GDM1 (cell line): Measurements from ENCODE around the gene DENND5A.
"Not testable (repeated sequence)": the region's sequence is repeated elsewhere in the genome, so short reads cannot be mapped to it uniquely, and the experiment has no call there.

Experiments
- DNase-seq: peaks from one replicate; lab custom pipeline; 2025; lab: John Stamatoyannopoulos, UW

The DENND5A gene

DNA sequence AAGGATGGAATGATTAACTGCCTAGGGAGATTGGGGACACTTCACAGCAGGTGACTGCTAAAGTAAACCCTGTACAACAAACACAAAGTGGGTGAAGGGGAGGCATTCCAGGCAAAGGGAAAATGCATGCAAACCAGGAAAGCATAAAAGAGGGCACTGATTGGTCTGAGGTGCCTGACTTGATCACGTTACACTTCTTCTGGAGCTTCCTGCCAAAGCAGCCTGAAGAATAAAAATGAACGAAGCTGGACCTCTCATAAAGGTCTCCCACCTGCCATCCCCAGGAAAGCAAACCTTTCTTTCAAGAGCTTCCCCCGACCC is 127.1 kb downstream of the DENND5A start:
- DNase-seq: no peak

DNA sequence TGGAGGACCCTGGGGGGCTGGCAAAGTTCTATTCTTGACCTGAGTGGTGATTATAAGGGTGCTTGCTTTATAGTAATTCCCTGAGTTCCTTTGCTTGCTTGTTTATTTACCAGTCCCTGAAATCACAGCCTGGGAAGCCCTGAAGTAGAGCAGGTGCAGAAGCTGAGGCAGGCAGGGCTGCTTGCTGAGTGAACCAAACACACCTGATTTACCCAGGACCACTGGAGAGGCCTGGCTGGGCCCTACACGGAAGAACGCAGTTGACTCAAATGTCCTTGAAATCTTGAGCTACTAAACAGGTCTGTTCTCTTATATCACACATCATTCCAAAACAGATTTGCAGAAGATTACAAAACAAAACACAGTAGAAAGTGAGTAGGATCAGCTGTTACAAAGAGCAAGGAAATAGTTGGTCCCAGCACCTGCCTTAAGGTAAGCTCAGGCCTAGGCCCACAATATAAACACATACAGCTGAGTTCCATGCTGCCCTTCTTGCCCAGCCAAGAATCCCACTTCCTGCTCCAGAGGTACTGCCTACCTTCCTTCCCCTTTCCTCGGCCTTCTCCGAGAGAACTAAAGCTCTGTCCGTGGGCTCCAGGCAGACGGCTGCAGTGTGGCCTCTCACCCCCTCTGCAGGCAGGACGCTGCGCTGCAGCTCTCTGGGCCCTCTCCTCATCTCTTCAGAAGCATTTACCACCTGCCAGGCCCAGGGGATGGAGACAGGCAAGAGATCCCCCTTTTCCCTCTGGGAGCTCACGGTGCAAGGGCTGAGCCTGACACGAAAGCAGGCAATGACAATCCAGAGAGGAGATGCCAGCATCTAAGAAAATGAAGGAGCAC is 127.6 kb downstream of the DENND5A start:
- DNase-seq: peak; percentile 58

DNA sequence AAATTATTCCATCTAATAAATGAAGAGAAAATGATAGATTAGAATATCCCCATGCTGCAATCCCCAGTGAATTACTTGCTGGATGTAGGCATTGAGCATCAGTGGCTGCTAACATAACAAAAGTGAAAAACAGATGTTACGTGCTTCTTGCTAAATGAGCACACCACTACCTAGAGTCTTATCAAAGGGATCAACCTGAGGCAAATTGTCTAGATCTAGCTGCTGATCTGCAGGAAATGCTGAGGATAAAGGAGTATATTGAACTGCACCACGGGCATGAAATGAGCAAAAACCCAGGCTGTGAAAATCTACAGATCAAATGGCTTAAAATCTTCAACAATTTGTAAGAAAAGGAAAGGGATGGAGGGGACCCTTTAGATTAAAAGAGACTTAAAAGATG is 128.4 kb downstream of the DENND5A start:
- DNase-seq: no peak

- DNase-seq: no peak
These were observed 131.2 kb downstream of the DENND5A start for GRCh38 chr11:9133956-9134355.

GRCh38 chr11:9132203-9132878 is 132.8 kb downstream of the DENND5A start:
- DNase-seq: no peak

DNA sequence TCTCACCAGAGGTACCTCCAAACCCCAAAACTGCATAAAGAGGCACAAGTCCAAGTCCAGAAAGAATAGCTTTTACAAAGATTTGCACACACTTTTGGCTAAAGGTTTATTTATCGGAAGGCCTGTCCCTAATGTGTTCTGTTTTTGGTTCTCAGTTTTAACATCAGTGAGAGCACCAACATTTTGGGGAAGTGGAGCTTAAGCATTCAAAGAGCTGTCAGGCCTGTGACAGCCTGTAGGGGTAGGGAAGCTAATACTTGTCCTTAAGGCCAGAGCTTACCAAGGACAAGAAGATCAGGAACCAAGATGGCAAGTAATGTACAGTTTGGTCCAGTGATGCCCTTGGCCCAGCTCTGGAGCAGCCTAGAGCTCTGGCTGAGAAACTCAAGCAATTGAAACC is 134.9 kb downstream of the DENND5A start:
- peak; percentile 15 for DNase-seq

- DNase-seq: no peak
These were observed 138.5 kb downstream of the DENND5A start for GRCh38 chr11:9126636-9127035.

GRCh38 chr11:9125185-9125886 is 139.8 kb downstream of the DENND5A start:
- DNase-seq: no peak

DNA sequence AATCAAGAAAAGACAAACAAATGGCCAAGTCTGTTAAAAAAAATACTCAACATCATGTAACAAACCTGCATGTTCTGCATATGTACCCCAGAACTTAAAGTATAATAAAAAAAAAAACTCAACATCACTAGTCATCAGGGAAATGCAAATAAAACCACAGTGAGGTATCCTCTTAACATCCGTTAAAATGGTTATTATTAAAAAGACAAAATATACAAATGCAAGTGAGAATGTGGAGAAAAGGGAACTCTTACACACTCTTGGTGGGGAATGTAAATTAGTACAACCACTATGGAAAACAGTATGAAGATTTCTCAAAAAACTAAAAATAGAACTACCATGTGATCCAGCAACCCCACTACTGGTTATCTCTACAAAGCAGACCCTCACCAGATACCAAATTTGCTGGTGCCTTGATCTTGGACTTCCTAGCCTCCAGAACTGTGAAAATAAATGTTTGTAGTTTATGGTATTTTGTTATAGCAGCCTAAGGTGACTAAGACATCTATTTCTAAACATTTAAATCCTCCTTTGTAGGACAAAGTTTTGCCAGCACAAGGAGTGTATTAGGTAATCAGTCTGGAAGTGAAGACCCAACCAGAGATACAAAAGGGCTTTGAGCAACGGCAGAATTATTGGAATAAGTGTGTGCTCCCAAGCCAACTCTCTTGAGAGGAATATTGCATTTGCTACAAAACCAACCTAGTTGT is 141.4 kb downstream of the DENND5A start:
- DNase-seq: no peak

GRCh38 chr11:9121469-9121796 is 143.7 kb downstream of the DENND5A start:
- no peak for DNase-seq

GRCh38 chr11:9120664-9121468 is 144.3 kb downstream of the DENND5A start:
- no peak for DNase-seq

GRCh38 chr11:9118277-9118676 is 146.9 kb downstream of the DENND5A start:
- no peak for DNase-seq

- DNase-seq: no peak
These were observed 153.1 kb downstream of the DENND5A start for GRCh38 chr11:9112075-9112474.

DNA sequence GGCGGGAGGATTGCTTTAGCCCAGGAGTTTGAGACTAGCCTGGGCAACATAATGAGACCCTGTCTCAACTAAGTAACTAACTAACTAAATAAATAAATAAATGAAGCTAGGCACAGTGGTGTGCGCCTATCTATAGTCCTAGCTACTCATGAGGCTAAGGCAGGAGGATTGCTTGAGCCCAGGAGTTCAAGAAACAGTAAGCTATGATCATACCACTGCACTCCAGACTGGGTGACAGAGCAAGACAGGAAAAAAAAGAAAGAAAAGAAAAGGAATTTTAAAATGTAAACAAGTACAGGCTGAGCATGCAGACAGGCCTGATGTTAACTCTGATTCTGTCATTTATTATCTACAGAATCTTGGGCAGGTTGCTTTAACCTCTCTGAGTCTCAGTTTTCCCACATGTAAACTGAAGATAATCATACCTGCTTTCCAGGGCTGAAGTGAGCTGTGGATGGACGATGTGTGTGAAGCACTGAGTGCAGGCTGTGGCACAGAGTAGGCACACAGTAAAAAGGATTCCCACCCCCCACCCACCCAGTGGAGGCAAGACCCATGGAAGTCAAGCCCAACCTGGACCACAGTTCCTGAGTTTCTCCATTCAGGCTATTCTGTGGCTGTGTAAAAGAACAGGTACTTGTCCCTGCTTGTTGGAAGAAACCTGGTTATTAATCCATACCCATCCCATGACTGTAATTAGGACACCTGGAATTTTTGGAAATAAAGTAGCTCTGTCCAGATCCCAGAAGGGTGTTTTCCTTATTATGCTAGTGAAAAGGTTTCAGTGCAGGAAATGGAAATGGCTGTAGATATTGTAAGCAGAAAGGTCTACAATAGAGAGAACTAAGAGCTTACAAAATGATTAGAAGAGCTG is 155.1 kb downstream of the DENND5A start:
- DNase-seq: no peak

DNA sequence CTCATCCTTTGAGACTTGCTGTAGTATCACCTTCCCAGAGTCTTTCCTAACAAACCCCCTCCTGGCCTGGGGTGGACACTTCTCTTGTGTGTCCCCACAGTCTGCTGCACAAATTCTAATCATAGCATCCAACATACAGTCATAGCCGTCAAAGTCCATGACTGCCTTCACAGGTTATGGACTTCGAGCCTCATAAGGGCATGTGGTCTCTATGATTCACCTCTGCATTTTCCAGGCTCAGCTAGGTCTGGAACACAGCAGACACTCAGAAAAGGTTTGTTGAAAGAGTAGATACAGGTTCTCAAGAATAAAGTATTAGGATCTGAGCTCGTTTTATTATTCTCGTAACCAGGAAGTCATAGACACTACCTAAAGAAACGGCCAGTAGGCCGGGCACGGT is 160.6 kb downstream of the DENND5A start:
- DNase-seq: no peak

DNA sequence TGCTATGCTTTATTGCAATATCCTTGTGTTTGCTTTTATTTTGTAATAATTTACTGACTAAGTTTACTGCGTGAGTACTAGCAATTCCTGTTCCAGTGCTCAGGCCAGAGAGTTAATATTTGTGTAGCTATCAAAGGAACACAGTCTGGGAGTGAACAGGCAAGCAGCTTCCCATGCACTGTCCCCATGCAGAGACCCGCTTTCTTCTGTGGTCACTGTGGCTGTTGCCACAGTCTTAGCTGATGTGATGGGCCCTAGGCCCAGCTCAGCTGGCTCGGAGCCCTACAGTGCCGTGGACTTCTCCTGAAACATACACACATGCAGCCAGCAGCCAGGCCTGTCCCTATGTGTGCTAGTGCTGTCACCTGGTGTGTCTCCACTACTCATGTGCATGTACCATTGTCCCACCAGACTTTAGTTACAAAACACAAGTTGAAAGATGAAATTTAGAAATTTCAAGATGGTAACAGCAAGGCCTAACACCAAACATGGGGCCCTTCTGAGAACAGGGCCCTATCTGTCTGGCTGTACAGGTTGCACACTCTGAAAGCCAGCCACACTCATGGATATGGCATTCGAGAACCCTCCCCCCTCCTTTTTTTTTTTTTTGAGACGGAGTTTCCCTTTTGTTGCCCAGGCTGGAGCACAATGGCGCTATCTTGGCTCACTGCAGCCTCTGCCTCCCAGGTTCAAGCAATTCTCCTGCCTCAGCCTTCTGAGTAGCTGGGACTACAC is 161.4 kb downstream of the DENND5A start:
- no peak for DNase-seq

- no peak for DNase-seq
These were observed 165.5 kb downstream of the DENND5A start for GRCh38 chr11:9099617-9100016.

DNA sequence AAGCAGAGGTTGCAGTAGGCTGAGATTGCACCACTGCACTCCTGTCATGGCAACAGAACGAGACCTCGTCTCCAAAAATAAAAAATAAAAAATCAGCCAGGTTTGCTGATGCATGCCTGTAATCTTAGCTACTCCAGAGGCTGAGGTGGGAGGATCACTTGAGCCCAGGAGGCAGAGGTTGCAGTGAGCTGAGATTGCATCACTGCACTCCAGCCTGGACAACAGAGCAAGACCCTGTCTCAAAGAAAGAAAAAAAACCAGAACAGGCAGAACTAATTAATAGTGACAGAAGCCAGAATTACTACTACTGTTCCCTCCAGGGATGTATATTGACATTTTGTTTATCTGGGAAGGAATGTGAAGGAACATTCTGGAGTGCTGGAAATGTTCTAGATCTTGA is 166.7 kb downstream of the DENND5A start:
- not testable (repeated sequence) for DNase-seq

DNA sequence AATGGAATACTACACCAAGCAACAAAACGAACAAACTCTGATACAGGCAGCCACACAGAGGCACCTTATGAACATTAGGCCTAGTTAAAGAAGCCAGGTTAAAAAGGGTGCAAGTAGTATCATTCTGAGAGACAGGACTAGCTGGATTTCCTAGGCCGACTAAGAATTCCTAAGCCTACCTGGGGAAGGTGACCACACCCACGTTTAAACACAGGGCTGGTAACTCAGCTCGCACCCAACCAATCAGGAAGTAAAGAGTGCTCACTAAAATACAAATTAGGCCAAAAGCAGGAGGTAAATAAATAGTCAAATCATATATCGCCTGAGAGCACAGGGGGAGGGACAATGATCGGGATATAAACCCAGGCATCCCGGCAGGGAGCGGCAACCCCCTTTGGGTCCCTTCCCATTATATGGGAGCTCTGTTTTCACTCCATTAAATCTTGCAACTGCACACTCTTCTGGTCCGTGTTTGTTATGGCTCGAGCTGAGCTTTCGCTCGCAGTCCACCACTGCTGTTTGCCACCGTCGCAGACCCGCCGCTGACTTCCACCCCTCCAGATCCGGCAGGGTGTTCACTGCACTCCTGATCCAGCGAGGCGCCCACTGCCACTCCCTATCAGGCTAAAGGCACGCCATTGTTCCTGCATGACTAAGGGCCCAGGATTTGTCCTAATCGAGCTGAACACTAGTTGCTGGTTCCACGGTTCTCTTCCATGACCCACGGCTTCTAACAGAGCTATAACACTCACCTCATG is 167.8 kb downstream of the DENND5A start:
- DNase-seq: not testable (repeated sequence)
